GM19467 (cell line): ENCODE measurements around the gene GNA12.

Experiments used
- ATAC-seq: cut with Tn5 transposase; IDR thresholded peaks from one replicate; pipeline ENCODE4 v1.9.1; 2021; ENCODE audit warnings: mild to moderate bottlenecking, moderate library complexity; ENCODE audit not compliant: unreplicated experiment

GNA12 gene

GRCh38 chr7:2844153-2845033 lies at the start of gene GNA12:
Gene GNA12 (minus strand): TSS chr7:2844308. CDS start chr7:2844161, 147 bp downstream.
- peak; percentile 96 for ATAC-seq

GRCh38 chr7:2893411-2893861 lies 49.3 kb upstream of the GNA12 start:
- ATAC-seq: no peak

GRCh38 chr7:2892549-2892948 lies 48.4 kb upstream of the GNA12 start:
- no peak for ATAC-seq

- no peak for ATAC-seq
Measured at GRCh38 chr7:2887816-2888215, 43.7 kb upstream of the GNA12 start.

GRCh38 chr7:2886900-2887299 lies 42.8 kb upstream of the GNA12 start:
- ATAC-seq: no peak

GRCh38 chr7:2886391-2886790 lies 42.3 kb upstream of the GNA12 start:
- no peak for ATAC-seq

- no peak for ATAC-seq
Measured at GRCh38 chr7:2884161-2884560, 40.1 kb upstream of the GNA12 start.

- no peak for ATAC-seq
Measured at GRCh38 chr7:2883101-2883500, 39.0 kb upstream of the GNA12 start.

GRCh38 chr7:2882111-2882510 lies 38.0 kb upstream of the GNA12 start:
- ATAC-seq: no peak

- ATAC-seq: no peak
Measured at GRCh38 chr7:2880874-2881533, 36.9 kb upstream of the GNA12 start.

- ATAC-seq: no peak
Measured at GRCh38 chr7:2880051-2880450, 35.9 kb upstream of the GNA12 start.

- ATAC-seq: no peak
Measured at GRCh38 chr7:2879354-2879753, 35.2 kb upstream of the GNA12 start.

- no peak for ATAC-seq
Measured at GRCh38 chr7:2878306-2878705, 34.2 kb upstream of the GNA12 start.

- ATAC-seq: no peak
Measured at GRCh38 chr7:2876031-2876731, 32.1 kb upstream of the GNA12 start.

GRCh38 chr7:2873686-2874551 lies 29.8 kb upstream of the GNA12 start:
- ATAC-seq: no peak

- no peak for ATAC-seq
Measured at GRCh38 chr7:2873146-2873545, 29.0 kb upstream of the GNA12 start.

- ATAC-seq: no peak
Measured at GRCh38 chr7:2872296-2872874, 28.3 kb upstream of the GNA12 start.

GRCh38 chr7:2870471-2870931 lies 26.4 kb upstream of the GNA12 start:
- ATAC-seq: no peak

- no peak for ATAC-seq
Measured at GRCh38 chr7:2869981-2870380, 25.9 kb upstream of the GNA12 start.

GRCh38 chr7:2866601-2867000 lies 22.5 kb upstream of the GNA12 start:
- ATAC-seq: no peak
